ENCODE data around the gene CSMD2.

Gene CSMD2

GRCh38 chr1:33710967-33711366, 454.1 kb downstream of the CSMD2 start:
- peak; percentile 72 for DNase-seq

GRCh38 chr1:33709783-33710718, 455.0 kb downstream of the CSMD2 start:
- peak; percentile 24 for DNase-seq

GRCh38 chr1:33709174-33709782, 455.8 kb downstream of the CSMD2 start:
- DNase-seq: no peak

GRCh38 chr1:33706634-33707255, 458.3 kb downstream of the CSMD2 start:
- DNase-seq: no peak

GRCh38 chr1:33703464-33703863, 461.6 kb downstream of the CSMD2 start:
- no peak for DNase-seq

- no peak for DNase-seq
Observed at GRCh38 chr1:33698361-33699035, 466.5 kb downstream of the CSMD2 start.

- DNase-seq: no peak
Observed at GRCh38 chr1:33697816-33698215, 467.2 kb downstream of the CSMD2 start.

- no peak for DNase-seq
Observed at GRCh38 chr1:33696962-33697361, 468.1 kb downstream of the CSMD2 start.

GRCh38 chr1:33696311-33696710, 468.7 kb downstream of the CSMD2 start:
- no peak for DNase-seq

- no peak for DNase-seq
Observed at GRCh38 chr1:33692206-33693188, 472.5 kb downstream of the CSMD2 start.

- DNase-seq: no peak
Observed at GRCh38 chr1:33687000-33687399, 478.0 kb downstream of the CSMD2 start.

GRCh38 chr1:33686551-33686950, 478.5 kb downstream of the CSMD2 start:
- no peak for DNase-seq

- DNase-seq: peak; percentile 43
Observed at GRCh38 chr1:33685256-33685655, 479.8 kb downstream of the CSMD2 start.

- DNase-seq: peak; percentile 68
Observed at GRCh38 chr1:33684396-33685179, 480.4 kb downstream of the CSMD2 start.

- peak; percentile 16 for DNase-seq
Observed at GRCh38 chr1:33683913-33684312, 481.1 kb downstream of the CSMD2 start.

GRCh38 chr1:33682371-33682770, 482.7 kb downstream of the CSMD2 start:
- peak; percentile 74 for DNase-seq

- DNase-seq: no peak
Observed at GRCh38 chr1:33680281-33680840, 484.7 kb downstream of the CSMD2 start.

- no peak for DNase-seq
Observed at GRCh38 chr1:33670567-33670966, 494.5 kb downstream of the CSMD2 start.

GRCh38 chr1:33668695-33669094, 496.3 kb downstream of the CSMD2 start:
- DNase-seq: no peak
